DND-41 (cell line): ENCODE data around the gene GLB1L.

Experiments
- CTCF ChIP-seq: IDR thresholded peaks from 2 replicates; pipeline ENCODE4 v1.5.1; 2012; ENCODE audit warnings: borderline replicate concordance, low read length, moderate library complexity, mild to moderate bottlenecking; ENCODE audit not compliant: poor library complexity, severe bottlenecking; ENCODE audit errors: extremely low read depth
- EZH2 ChIP-seq: IDR thresholded peaks from 3 replicates; pipeline ENCODE4 v1.6.1; 2012; ENCODE audit warnings: borderline replicate concordance, low read depth, mild to moderate bottlenecking, moderate library complexity, low read length, inconsistent platforms; ENCODE audit not compliant: severe bottlenecking

GRCh38 chr2:219223831-219224610 is 21.2 kb downstream of the GLB1L start:
- no peak for TF ChIP-seq CTCF
- no peak for TF ChIP-seq EZH2
